ENCODE data around the gene LAMC1.

LAMC1 gene

GRCh38 chr1:183021405-183022201 lies 1.6 kb upstream of the LAMC1 start:
- no peak for DNase-seq

DNA sequence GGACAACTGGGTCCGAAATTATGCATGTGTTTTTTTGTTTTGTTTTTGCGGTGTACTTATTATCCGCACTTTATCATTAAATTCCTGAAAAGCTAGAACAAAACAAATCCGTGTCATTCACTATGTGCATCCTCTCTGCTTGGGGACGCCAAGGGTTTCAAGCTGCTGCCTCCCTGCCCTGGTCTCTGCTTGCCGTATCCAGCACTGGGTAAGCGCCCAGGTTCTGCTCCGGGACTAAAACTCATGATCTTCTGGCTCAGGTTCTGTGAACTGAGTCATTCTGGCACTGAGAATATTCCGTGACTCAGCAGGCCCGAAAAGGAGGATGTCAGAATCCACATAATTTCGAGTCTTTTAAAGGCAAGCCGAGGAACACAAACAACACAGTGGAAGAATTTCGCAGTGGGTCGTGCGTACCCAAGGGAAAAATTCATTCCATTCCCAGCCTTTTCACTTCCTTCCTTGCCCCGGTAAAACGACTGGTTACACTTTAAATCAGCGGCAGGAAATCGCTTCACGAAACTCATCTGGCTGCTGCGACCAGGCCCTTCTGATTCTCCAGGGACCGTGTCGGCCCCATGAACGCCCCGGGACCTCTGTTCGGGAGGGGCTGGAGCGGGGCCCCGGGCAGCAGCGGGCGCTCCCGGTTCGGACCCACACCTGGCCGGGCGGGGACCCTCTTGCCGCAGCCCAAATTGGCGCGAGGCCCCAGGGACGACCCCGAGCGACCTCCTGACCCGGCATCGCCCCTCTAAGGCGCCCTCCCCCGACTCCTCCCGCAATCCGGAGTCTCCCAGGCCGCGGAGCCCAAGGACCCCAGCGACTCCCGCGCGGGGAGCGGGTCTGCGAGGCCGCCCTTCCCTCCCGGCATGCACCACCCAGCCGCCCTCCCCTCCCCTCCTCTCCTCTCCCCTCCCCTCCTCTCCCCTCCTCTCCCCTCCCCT lies 746 bp upstream of the LAMC1 start:
- DNase-seq = peak; percentile 29

- DNase-seq = no peak
Measured at GRCh38 chr1:183023601-183024316, 539 bp downstream of the LAMC1 start.

DNA sequence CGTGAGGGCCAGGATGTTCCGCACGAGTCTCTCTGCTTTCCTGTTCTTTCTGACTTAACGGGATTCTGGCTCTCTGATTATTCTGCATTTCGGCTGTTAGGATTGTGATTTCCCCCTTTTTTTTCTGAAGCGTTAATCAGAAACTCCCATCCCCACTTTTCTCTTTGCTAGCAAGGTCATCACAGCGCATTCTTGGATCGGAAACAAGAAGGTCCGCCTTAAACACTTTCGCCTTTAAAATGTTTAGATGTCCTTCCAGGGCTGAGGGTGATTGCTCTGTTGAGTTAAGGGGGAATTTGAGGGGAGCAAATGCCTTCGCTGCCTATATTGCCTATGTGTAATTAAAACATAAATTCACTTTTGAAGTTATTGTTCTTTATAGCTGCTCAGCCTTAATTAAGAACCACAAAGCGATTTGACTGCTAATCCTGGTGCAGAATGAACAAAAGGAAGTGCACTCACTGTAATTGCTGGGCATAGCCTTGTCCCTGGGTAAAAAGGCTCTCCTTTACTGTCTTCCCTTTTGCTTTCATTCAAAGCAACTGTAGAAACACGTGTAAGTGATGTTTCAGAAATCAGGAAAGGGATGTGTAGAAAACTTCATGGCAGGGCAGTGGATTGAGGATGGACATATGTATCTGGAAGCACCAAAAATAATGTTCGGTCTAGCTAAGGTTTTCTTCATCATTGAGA lies 1.2 kb downstream of the LAMC1 start:
- no peak for DNase-seq

DNA sequence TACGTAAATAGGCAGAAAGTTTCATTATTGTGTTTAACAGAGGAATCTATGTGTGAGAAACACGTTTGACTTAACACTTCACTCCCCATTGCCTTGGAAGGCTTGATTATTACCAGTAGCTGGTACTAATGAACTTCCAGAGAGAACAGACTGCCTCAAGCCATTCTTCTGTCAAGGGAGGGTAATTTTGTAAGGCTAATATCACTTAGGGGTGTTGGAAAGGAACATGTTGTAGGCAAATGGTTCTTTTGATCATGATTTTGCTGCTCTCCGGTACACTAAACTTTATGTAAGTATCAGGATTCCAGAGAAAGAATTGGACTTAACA lies 1.8 kb downstream of the LAMC1 start:
- no peak for DNase-seq

- peak; percentile 35 for DNase-seq
Measured at GRCh38 chr1:183025782-183026774, 2.9 kb downstream of the LAMC1 start.

DNA sequence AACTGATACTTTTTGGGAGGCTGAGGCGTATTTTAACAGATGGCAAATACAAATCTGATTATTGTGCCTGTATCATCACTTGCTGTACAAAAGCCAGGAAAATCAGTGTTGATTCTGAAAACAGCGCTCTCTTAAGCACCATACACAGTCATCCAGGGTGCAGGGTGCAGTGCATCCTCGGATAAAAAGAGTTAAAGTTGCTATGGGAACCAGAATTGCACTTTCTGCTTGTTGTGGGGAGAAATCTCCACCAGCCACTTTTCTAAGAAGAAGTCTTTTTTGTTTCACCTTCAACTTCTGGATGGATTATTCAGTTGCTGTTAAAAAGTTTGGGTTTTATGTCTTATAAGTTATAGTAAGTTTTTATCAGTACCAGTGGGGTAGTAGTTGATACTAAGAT lies 3.8 kb downstream of the LAMC1 start:
- no peak for DNase-seq

- DNase-seq = no peak
Measured at GRCh38 chr1:183027791-183028190, 4.6 kb downstream of the LAMC1 start.

- no peak for DNase-seq
Measured at GRCh38 chr1:183029591-183030000, 6.4 kb downstream of the LAMC1 start.

DNA sequence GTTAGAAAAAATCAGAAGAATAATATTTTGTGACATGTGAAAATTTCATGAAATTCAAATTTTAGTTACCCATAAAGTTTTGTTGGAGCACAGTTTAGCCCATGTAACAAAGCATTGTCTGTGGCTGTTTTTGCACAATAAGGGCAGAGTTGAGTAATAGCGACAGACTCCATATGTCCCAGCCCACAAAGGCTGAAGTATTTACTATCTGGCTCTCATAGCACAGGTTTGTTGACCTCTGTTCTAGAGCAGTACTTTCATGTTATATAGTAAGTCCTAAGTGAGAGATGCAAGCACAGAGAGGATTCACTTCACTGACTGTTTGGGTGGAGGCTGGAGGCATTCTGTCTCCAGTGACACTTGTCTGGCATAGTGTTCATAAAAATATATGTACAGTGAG lies 6.8 kb downstream of the LAMC1 start:
- DNase-seq = no peak

DNA sequence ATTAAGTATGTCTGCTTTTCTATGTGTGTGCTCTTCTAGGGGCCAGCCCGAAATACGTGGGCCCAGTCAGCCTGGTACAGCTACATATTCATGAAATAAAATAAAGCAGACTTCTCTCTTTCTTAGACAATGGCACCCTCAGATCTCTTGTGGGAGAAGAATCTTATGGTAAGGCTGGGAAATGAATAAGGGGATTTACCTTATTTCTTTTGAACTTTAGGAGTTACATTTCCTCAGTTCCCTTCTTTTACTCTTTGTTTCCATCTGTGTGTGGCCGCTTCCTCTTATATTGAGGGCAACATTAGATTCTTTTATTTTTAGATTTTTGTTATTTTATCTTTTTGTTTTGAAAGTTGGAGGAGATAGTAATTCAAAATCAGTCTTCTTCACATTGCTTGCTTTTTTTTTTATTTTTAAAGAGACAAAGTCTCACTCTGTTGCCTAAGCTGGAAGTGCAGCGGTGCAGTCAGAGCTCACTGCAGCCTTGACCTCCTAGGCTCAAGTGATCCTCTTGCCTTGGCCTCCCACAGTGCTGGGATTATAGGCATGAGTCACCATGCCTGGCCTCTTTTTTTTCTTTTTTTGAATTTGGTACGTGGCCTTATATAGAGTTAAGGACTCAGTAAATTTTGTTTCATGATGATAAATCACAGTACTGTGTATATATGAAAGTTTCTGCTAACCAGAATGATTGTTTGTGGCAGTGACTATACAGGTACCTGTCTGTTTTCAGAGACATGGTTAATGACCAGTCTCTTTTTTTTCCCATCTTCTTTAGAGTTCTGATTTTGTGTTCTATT lies 9.1 kb downstream of the LAMC1 start:
- DNase-seq = no peak

GRCh38 chr1:183033205-183033604 lies 10.0 kb downstream of the LAMC1 start:
- DNase-seq = no peak

- DNase-seq = no peak
Measured at GRCh38 chr1:183034682-183035081, 11.5 kb downstream of the LAMC1 start.

- DNase-seq = no peak
Measured at GRCh38 chr1:183038333-183038866, 15.2 kb downstream of the LAMC1 start.

GRCh38 chr1:183038913-183039312 lies 15.7 kb downstream of the LAMC1 start:
- DNase-seq = no peak

GRCh38 chr1:183039330-183039729 lies 16.1 kb downstream of the LAMC1 start:
- DNase-seq = no peak

- DNase-seq = no peak
Measured at GRCh38 chr1:183039985-183040447, 16.8 kb downstream of the LAMC1 start.

DNA sequence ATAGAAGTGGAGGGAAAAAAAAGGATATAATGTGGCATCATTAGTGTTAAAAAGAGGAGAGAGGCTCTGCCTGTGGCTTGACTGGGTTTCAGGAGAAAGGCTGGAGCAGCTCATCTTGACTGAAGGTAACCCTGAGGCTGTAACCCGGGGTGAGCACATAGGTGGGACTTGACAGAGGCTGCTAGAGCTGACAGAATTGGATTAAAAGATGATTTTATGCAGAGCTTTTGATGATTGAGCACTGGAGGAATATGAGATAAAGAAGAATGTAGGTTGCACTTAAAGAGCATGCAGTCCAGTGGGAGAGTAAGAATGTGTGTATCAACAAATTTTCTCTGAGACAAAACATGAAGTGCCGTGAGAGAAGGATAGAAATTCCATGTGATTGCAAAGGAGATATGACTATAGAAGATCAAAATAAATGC lies 17.3 kb downstream of the LAMC1 start:
- DNase-seq = no peak

GRCh38 chr1:183043254-183043653 lies 20.0 kb downstream of the LAMC1 start:
- no peak for DNase-seq

Measured in DMS 273 treated with DMSO at 0.1 percent for 48 hours (cell line).